Adrenal gland (tissue), 12 donors: ENCODE data around the gene CPNE7. TPM values are rescaled to one million over a fixed set of nuclear protein-coding genes. Genes with fewer than 3 reads are reported as not detected.

ENCODE experiments used
- DNase-seq, 7 donors: peaks; one replicate each; pipeline ENCODE4 v3.0.0-alpha.2; 2019 to 2020
- H3K27ac ChIP-seq, 5 donors: fragments of 200-600 bp; sonication (generic) in 4 of 5; 1 replicate in 3 of 5; 2 replicates in 2 of 5; pipeline versions ENCODE4 v1.5.1 to v1.8.0; 2016 to 2020; ENCODE audit warnings: mild to moderate bottlenecking in 1 of 5
- H3K27me3 ChIP-seq: fragments of 200-600 bp; 2 replicates; pipeline ENCODE4 v1.8.0; 2021
- H3K36me3 ChIP-seq, 2 donors: fragments of 200-600 bp; replicated peaks in 1 of 2; 1 replicate in 1 of 2; 2 replicates in 1 of 2; pipeline versions ENCODE4 v1.5.1 to v1.8.0; 2018 to 2022
- H3K4me1 ChIP-seq, 2 donors: fragments of 200-600 bp; replicated peaks in 1 of 2; 1 replicate in 1 of 2; 2 replicates in 1 of 2; pipeline versions ENCODE4 v1.5.1 to v1.8.0; 2018 to 2021
- H3K4me3 ChIP-seq, 4 donors: fragments of 200-600 bp; sonication (generic) in 3 of 4; one replicate each; pipeline ENCODE4 v1.5.1; 2016 to 2018
- H3K9me3 ChIP-seq, 3 donors: fragments of 200-600 bp; sonication (generic) in 1 of 3; replicated peaks in 1 of 3; 1 replicate in 2 of 3; 2 replicates in 1 of 3; pipeline versions ENCODE4 v1.5.1 to v1.8.0; 2016 to 2021
- CTCF ChIP-seq, 6 experiments: fragments of 450-650 bp in 4 of 6; fragments of 200-600 bp in 2 of 6; sonication (generic) in 1 of 6; IDR thresholded peaks; 1 replicate in 5 of 6; 2 replicates in 1 of 6; pipeline versions ENCODE4 v1.5.1 to v1.8.0; 2016 to 2021; ENCODE audit warnings: antibody characterized with exemption in 6 of 6, mild to moderate bottlenecking in 2 of 6, moderate library complexity in 1 of 6
- POLR2A ChIP-seq, 2 donors: fragments of 450-650 bp; IDR thresholded peaks; one replicate each; pipeline ENCODE4 v1.6.1; 2017; ENCODE audit warnings: antibody characterized with exemption in 2 of 2, mild to moderate bottlenecking in 2 of 2, moderate library complexity in 1 of 2
- WGBS, 4 donors: extraction: QIAGEN DNeasy Blood & Tissue Kit in 2 of 4; methylation state at CpG; one replicate each; pipeline versions ENCODE4 v1.1.5 to v1.1.7; 2013 to 2017; 5-methylcytosine and 5-hydroxymethylcytosine counted together
- intact Hi-C, 2 donors: fragments of 100-400 bp; cut with DNase I; formaldehyde crosslinking; loops; one replicate each; pipeline versions ENCODE4 v1.14.1 to v1.15.0; 2022 to 2023
- polyA plus RNA-seq, 3 donors: library from polyadenylated mRNA; stranded (reverse); fragments of 200-250 nt in 2 of 3; fragments of 350-450 nt in 1 of 3; fragmentation: Illumina TruSeq in 1 of 3; extraction: RNeasy Lipid Tissue Mini Kit (QIAGEN cat#74804) in 1 of 3; gene quantifications; one replicate each; pipeline ENCODE4 v1.2.3, GENCODE V29; 2013 to 2014
- total RNA-seq, 9 donors: library from RNA; depleted of rRNA in 4 of 9; stranded (reverse); fragments of >200 nt in 4 of 9; fragments of 120-200 nt in 1 of 9; fragmentation: NEBNext Ultra II Directional in 1 of 9; extraction: Animal tissue kit (Norgen Biotek cat#: 25700) in 1 of 9; gene quantifications; one replicate each; pipeline versions ENCODE4 v1.1.0 to v1.2.4, GENCODE V29; 2013 to 2023
- donor health status: healthy with polysubstance abuse.
- donor health status: Bipolar disorder and iron deficiency.
- donor health status: DM: yes; HTN: yes; CAD: no.
- donor health status: DM: no; HTN: no; CAD: no.
- donor health status: DM: no; HTN: no; CAD: no.
- donor health status: DM: yes; HTN: yes; CAD: no.

CPNE7 gene
- total and polyA plus RNA-seq, 12 donors, result 0.15 to 6.8 (median 0.52) TPM; not detected in 3

- Histone ChIP-seq H3K4me3 (no peak overlapping the region), H3K27ac (no peak overlapping the region), H3K9me3 (no peaks in the 10 kb centered on the region), H3K4me1 (peaks cover 0 to 9% of the 10 kb centered on the region in 2 donors), H3K27me3 (peaks cover 9% of the 10 kb centered on the region), H3K36me3 (no peaks in the 10 kb centered on the region)
- DNase-seq, result no peak
- intact Hi-C loops, result no loop called here
- TF ChIP-seq POLR2A (IDR thresholded peaks at IDR 0.05) (no peak), CTCF (IDR thresholded peaks at IDR 0.05) (no peak)
- 69 to 83% (median 74%) methylated on average over 4 to 10 of the region's 10 CpGs for WGBS, 4 donors
Observed at GRCh38 chr16:89637379-89637778, 61.8 kb downstream of the CPNE7 start.

GRCh38 chr16:89638455-89638854 is 62.9 kb downstream of the CPNE7 start:
- no peak for TF ChIP-seq POLR2A (IDR thresholded peaks at IDR 0.05)
- no peak for TF ChIP-seq CTCF (IDR thresholded peaks at IDR 0.05)
- no peak for DNase-seq
- Histone ChIP-seq H3K9me3 (no peaks in the 10 kb centered on the region), H3K36me3 (no peaks in the 10 kb centered on the region), H3K4me1 (peaks cover 0 to 9% of the 10 kb centered on the region in 2 donors), H3K27ac (no peak overlapping the region), H3K4me3 (no peak overlapping the region), H3K27me3 (peaks cover under 1% of the 10 kb centered on the region)
- intact Hi-C loops, result no loop called here
- WGBS, 4 donors, result 75 to 85% (median 82%) methylated on average over 1 to 10 of the region's 10 CpGs

- DNase-seq, result no peak
- intact Hi-C loops, result no loop called here
- no peaks in the 10 kb centered on the region for H3K36me3 ChIP-seq
- TF ChIP-seq POLR2A (IDR thresholded peaks at IDR 0.05) (no peak), CTCF (IDR thresholded peaks at IDR 0.05) (no peak)
- no peaks in the 10 kb centered on the region for H3K27me3 ChIP-seq
- no peaks in the 10 kb centered on the region for H3K9me3 ChIP-seq
- H3K27ac ChIP-seq, result no peak overlapping the region
- H3K4me1 ChIP-seq, result peaks cover 0 to 9% of the 10 kb centered on the region in 2 donors
- no peak overlapping the region for H3K4me3 ChIP-seq
- 78 to 92% (median 87%) methylated on average over 4 to 6 of the region's 6 CpGs for WGBS, 4 donors
Observed at GRCh38 chr16:89639385-89639784, 63.8 kb downstream of the CPNE7 start.

GRCh38 chr16:89641458-89642119 is 66.0 kb downstream of the CPNE7 start:
- WGBS, 4 donors, result 29 to 64% (median 40%) methylated on average over 7 to 14 of the region's 14 CpGs
- peak overlapping the region in 1 of 5 donors; percentile 69 for H3K27ac ChIP-seq
- H3K4me1 ChIP-seq, result peaks cover 0 to 9% of the 10 kb centered on the region in 2 donors
- peak overlapping the region in 1 of 4 donors; percentile 35 for H3K4me3 ChIP-seq
- TF ChIP-seq POLR2A (IDR thresholded peaks at IDR 0.05), result no peak
- TF ChIP-seq CTCF (IDR thresholded peaks at IDR 0.05), result no peak
- intact Hi-C loops, result loop anchor here in 1 of 2 donors (5.0 to 10.0 kb wide), 2 partner anchors 64 to 407 kb away; partner anchors contain the start of gene CPNE7
- DNase-seq, result no peak
- no peaks in the 10 kb centered on the region for H3K9me3 ChIP-seq
- peaks cover 0 to 22% of the 10 kb centered on the region in 2 donors for H3K36me3 ChIP-seq
- no peaks in the 10 kb centered on the region for H3K27me3 ChIP-seq
